Esophagus squamous epithelium (tissue), 5 donors: Measurements from ENCODE around the gene THOC6. TPM values are rescaled to one million over a fixed set of nuclear protein-coding genes. Genes with fewer than 3 reads are reported as not detected.

Experiments used
- DNase-seq: peaks from one replicate; lab custom pipeline; 2025; lab: John Stamatoyannopoulos, UW
- H3K27ac ChIP-seq, 4 donors: fragments of 200-600 bp; sonication (generic); one replicate each; pipeline ENCODE4 v1.5.1; 2016 to 2019; ENCODE audit warnings: mild to moderate bottlenecking in 1 of 4
- H3K27me3 ChIP-seq, 4 donors: fragments of 200-600 bp; sonication (generic); 1 replicate in 3 of 4; 2 replicates in 1 of 4; pipeline versions ENCODE4 v1.5.1 to v1.6.0; 2017 to 2021; ENCODE audit warnings: antibody characterized with exemption in 1 of 4
- H3K36me3 ChIP-seq, 3 donors: fragments of 200-600 bp; sonication (generic); one replicate each; pipeline ENCODE4 v1.5.1; 2016 to 2019
- H3K4me1 ChIP-seq, 3 donors: fragments of 200-600 bp; sonication (generic); one replicate each; pipeline ENCODE4 v1.5.1; 2017 to 2019
- H3K4me3 ChIP-seq, 4 donors: fragments of 200-600 bp; sonication (generic); 1 replicate in 3 of 4; 2 replicates in 1 of 4; pipeline ENCODE4 v1.5.1; 2016 to 2019; ENCODE audit warnings: mild to moderate bottlenecking in 2 of 4, moderate library complexity in 1 of 4
- H3K9me3 ChIP-seq, 3 donors: fragments of 200-600 bp; sonication (generic); one replicate each; pipeline ENCODE4 v1.5.1; 2016 to 2019
- POLR2A ChIP-seq, 4 donors: fragments of 450-650 bp; IDR thresholded peaks; one replicate each; pipeline ENCODE4 v1.6.1; 2017; ENCODE audit warnings: antibody characterized with exemption in 4 of 4, mild to moderate bottlenecking in 4 of 4, moderate library complexity in 3 of 4
- WGBS, 2 donors: methylation state at CpG; one replicate each; pipeline ENCODE4 v1.1.5; 2018; 5-methylcytosine and 5-hydroxymethylcytosine counted together
- intact Hi-C: fragments of 100-400 bp; cut with DNase I; formaldehyde crosslinking; loops from one replicate; pipeline ENCODE4 v1.15.0; 2022
- total RNA-seq, 4 donors: library from RNA; depleted of rRNA; stranded (reverse); fragments of >200 nt; gene quantifications; one replicate each; pipeline ENCODE4 v1.1.0, GENCODE V29; 2016
- TF ChIP-seq, protein P1 (sequence below), 6 experiments: fragments of 450-650 bp in 4 of 6; fragments of 200-600 bp in 2 of 6; sonication (generic) in 2 of 6; IDR thresholded peaks; one replicate each; pipeline ENCODE4 v1.5.1; 2016 to 2019; ENCODE audit warnings: antibody characterized with exemption in 6 of 6, mild to moderate bottlenecking in 4 of 6, moderate library complexity in 4 of 6
- donor health status: DM: yes; HTN: yes; CAD: no.

THOC6 gene
- total RNA-seq, 4 donors from 2014 or later = 17.4 to 27.9 (median 25.8) TPM

DNA sequence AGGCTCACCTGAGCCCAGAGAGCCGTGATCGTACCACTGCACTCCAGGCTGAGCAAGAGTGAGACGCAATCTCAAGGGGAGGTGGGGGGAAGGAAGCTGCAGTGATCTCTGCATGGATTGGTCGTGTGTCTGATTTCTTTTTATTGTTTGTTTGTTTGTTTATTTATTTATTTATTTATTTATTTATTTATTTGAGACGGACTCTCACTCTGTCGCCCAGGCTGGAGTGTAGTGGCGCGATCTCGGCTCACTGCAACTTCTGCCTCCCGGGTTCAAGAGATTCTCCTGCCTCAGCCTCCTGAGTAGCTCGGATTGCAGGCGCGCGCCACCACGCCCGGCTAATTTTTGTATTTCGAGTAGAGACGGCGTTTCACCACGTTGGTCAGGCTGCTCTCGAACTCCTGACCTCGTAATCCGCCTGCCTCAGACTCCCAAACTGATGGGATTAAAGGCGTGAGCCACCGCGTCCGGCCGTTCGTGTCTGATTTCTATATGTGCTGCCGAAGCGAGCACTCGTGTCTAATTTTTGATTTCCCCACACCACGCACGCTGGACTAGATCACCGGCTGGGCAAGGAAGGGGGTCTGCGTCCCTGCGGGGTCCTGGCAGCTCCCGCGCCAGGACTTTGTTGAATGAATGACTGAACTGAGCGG, 4.1 kb upstream of the THOC6 start:
- H3K4me3 ChIP-seq = peak overlapping the region; percentile 46 to 79 (median 63)
- H3K4me1 ChIP-seq = peaks cover 40 to 66% (median 42%) of the 10 kb centered on the region in 3 donors
- H3K9me3 ChIP-seq = no peaks in the 10 kb centered on the region
- TF ChIP-seq, protein P1, sequence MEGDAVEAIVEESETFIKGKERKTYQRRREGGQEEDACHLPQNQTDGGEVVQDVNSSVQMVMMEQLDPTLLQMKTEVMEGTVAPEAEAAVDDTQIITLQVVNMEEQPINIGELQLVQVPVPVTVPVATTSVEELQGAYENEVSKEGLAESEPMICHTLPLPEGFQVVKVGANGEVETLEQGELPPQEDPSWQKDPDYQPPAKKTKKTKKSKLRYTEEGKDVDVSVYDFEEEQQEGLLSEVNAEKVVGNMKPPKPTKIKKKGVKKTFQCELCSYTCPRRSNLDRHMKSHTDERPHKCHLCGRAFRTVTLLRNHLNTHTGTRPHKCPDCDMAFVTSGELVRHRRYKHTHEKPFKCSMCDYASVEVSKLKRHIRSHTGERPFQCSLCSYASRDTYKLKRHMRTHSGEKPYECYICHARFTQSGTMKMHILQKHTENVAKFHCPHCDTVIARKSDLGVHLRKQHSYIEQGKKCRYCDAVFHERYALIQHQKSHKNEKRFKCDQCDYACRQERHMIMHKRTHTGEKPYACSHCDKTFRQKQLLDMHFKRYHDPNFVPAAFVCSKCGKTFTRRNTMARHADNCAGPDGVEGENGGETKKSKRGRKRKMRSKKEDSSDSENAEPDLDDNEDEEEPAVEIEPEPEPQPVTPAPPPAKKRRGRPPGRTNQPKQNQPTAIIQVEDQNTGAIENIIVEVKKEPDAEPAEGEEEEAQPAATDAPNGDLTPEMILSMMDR (IDR thresholded peaks at IDR 0.05) = no peak
- no peak for TF ChIP-seq POLR2A (IDR thresholded peaks at IDR 0.05)
- intact Hi-C loops = no loop called here
- H3K27ac ChIP-seq = peak overlapping the region; percentile 27 to 96 (median 94)
- no peak for DNase-seq
- no peaks in the 10 kb centered on the region for H3K36me3 ChIP-seq
- WGBS, 2 donors = 26 to 52% methylated on average over 24 to 31 of the region's 40 CpGs
- H3K27me3 ChIP-seq = peaks cover 0 to 43% (median 4%) of the 10 kb centered on the region in 4 donors

DNA sequence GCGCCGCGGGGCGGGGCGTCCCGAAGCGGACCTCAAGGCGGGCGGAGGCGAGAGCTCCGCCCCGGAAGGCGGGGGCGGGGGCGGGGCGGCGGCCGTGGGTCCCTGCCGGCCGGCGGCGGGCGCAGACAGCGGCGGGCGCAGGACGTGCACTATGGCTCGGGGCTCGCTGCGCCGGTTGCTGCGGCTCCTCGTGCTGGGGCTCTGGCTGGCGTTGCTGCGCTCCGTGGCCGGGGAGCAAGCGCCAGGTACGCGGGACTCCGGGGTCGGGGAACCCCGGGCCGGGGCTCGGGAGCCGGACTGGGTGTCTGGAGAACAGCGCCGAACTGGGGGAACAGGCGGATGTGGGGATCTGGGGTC, 3.6 kb upstream of the THOC6 start, which contains the start of gene TNFRSF12A:
TNFRSF12A (plus strand) TSS at position 122 of the 357 bp plus-strand sequence; CDS start at position 152, 30 bp downstream.
- DNase-seq = no peak

DNA sequence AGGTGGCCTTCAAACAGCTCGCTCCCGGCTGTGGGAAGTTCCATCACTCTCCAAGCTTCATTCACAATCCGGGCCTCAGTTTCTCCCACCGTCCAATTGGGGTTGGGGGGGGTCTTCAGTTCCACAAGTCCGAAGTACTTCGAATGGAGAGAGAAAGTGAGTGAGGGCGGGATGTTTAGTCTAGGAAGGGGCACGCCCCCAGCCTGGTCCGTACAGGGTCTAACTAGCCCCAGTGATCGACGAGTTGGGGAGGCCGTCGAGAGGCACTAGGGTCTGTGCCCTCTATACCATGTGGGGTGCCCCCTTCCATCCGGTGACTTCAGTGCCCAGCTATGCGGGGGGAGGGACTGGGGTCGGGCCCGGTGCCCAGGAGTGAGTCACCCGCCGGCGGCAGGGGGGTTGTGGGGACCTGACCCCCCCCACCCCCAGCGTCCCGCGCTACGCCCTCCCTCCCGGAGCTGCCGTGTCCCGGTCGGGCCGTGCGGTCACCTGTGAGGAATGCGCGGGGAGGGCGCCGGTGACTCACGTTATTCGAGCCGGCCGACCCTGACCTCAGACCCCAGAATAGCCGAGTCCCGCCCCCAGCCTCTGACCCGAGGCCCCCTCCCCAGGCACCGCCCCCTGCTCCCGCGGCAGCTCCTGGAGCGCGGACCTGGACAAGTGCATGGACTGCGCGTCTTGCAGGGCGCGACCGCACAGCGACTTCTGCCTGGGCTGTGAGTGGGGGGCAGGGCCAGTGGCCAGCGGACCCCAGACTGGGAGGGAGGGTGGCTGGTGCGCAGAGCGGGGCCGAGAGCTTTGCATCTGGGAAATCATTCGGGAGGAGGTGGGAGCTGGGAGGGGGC, 3.0 kb upstream of the THOC6 start:
- H3K4me1 ChIP-seq = peaks cover 41 to 77% (median 45%) of the 10 kb centered on the region in 3 donors
- TF ChIP-seq, protein P1 (IDR thresholded peaks at IDR 0.05) = no peak
- no peak for TF ChIP-seq POLR2A (IDR thresholded peaks at IDR 0.05)
- no peak for DNase-seq
- intact Hi-C loops = no loop called here
- H3K36me3 ChIP-seq = peaks cover 0 to 7% (median 0%) of the 10 kb centered on the region in 3 donors
- 1% methylated on average over 23 of the region's 57 CpGs; no CpG with 5 or more reads in 1 of the 2 donors for WGBS, 2 donors
- H3K9me3 ChIP-seq = no peaks in the 10 kb centered on the region
- H3K4me3 ChIP-seq = peak overlapping the region; percentile 46 to 79 (median 63)
- H3K27me3 ChIP-seq = peaks cover 0 to 33% (median 4%) of the 10 kb centered on the region in 4 donors
- peak overlapping the region; percentile 92 to 98 (median 96) for H3K27ac ChIP-seq

More for the DNA sequence above, 3.6 kb upstream of the THOC6 start, which contains the start of gene TNFRSF12A:
- no peaks in the 10 kb centered on the region for H3K9me3 ChIP-seq
- peaks cover 0 to under 1% (median 0%) of the 10 kb centered on the region in 3 donors for H3K36me3 ChIP-seq
- intact Hi-C loops = no loop called here
- TF ChIP-seq, protein P1 (IDR thresholded peaks at IDR 0.05) = peak in 3 of 6 experiments; percentile 16 to 22 (median 18)
- TF ChIP-seq POLR2A (IDR thresholded peaks at IDR 0.05) = peak in 3 of 4 donors; percentile 36 to 91 (median 81)
- H3K4me3 ChIP-seq = peak within 1 kb of the TSS; percentile 46 to 79 (median 63)
- H3K27me3 ChIP-seq = peaks cover 0 to 38% (median 4%) of the 10 kb centered on the region in 4 donors
- WGBS, 2 donors = no CpG with 5 or more reads among the region's 49 CpGs
- peak within 1 kb of the TSS; percentile 92 to 98 (median 96) for H3K27ac ChIP-seq
- H3K4me1 ChIP-seq = peaks cover 41 to 71% (median 45%) of the 10 kb centered on the region in 3 donors

DNA sequence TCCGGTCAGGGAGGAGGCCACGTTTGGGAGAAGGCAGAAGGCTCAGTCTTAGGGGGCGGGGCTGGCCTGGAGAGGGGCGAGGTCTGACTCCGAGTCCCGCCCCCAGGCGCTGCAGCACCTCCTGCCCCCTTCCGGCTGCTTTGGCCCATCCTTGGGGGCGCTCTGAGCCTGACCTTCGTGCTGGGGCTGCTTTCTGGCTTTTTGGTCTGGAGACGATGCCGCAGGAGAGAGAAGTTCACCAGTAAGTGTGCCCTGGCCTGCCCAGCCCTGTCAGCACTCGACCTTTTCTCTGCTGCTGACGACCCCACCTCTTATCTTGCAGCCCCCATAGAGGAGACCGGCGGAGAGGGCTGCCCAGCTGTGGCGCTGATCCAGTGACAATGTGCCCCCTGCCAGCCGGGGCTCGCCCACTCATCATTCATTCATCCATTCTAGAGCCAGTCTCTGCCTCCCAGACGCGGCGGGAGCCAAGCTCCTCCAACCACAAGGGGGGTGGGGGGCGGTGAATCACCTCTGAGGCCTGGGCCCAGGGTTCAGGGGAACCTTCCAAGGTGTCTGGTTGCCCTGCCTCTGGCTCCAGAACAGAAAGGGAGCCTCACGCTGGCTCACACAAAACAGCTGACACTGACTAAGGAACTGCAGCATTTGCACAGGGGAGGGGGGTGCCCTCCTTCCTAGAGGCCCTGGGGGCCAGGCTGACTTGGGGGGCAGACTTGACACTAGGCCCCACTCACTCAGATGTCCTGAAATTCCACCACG, 2.2 kb upstream of the THOC6 start:
- intact Hi-C loops = no loop called here
- H3K4me1 ChIP-seq = peaks cover 41 to 77% (median 45%) of the 10 kb centered on the region in 3 donors
- H3K36me3 ChIP-seq = peaks cover 0 to 15% (median 1%) of the 10 kb centered on the region in 3 donors
- peak overlapping the region; percentile 46 to 79 (median 63) for H3K4me3 ChIP-seq
- WGBS, 2 donors = 0 to 9% methylated on average over 10 to 13 of the region's 25 CpGs
- H3K9me3 ChIP-seq = no peaks in the 10 kb centered on the region
- H3K27me3 ChIP-seq = peaks cover 0 to 29% (median 4%) of the 10 kb centered on the region in 4 donors
- TF ChIP-seq, protein P1 (IDR thresholded peaks at IDR 0.05) = peak in 3 of 6 experiments; percentile 18 to 23 (median 19)
- peak in 1 of 4 donors; percentile 12 for TF ChIP-seq POLR2A (IDR thresholded peaks at IDR 0.05)
- peak overlapping the region; percentile 92 to 98 (median 96) for H3K27ac ChIP-seq
- DNase-seq = no peak
